Measurements from ENCODE around the gene FAM221B. TPM values are rescaled to one million over a fixed set of nuclear protein-coding genes. Genes with fewer than 3 reads are reported as not detected.

The FAM221B gene
- total RNA-seq, 1 donor from 2014 or later = not detected

DNA sequence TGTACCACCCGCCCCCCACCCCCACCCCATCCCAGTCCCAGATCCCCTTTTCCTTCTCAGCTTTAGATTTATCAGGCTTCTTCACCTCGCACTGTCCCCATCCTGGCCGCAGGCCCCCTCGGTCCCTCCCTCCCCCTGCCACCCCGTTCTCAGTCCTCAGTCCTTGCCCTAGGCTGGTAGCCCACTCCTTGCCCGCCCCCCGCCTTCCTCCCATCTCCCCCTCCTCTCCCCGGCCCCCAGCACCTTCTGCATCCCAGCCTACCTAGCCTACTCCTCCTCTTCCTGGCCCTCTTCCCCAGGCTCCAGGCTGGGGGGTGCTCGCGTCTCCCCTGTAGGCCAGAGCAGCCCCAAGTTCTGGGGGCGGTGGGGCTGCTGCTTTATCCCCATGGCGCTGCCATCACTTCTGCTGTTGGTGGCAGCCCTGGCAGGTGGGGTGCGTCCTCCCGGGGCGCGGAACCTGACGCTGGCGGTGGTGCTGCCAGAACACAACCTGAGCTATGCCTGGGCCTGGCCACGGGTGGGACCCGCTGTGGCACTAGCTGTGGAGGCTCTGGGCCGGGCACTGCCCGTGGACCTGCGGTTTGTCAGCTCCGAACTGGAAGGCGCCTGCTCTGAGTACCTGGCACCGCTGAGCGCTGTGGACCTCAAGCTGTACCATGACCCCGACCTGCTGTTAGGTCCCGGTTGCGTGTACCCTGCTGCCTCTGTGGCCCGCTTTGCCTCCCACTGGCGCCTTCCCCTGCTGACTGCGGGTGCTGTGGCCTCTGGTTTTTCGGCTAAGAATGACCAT, 36.3 kb downstream of the FAM221B start:
- no peak for DNase-seq (ENCODE audit: low spot score)

DNA sequence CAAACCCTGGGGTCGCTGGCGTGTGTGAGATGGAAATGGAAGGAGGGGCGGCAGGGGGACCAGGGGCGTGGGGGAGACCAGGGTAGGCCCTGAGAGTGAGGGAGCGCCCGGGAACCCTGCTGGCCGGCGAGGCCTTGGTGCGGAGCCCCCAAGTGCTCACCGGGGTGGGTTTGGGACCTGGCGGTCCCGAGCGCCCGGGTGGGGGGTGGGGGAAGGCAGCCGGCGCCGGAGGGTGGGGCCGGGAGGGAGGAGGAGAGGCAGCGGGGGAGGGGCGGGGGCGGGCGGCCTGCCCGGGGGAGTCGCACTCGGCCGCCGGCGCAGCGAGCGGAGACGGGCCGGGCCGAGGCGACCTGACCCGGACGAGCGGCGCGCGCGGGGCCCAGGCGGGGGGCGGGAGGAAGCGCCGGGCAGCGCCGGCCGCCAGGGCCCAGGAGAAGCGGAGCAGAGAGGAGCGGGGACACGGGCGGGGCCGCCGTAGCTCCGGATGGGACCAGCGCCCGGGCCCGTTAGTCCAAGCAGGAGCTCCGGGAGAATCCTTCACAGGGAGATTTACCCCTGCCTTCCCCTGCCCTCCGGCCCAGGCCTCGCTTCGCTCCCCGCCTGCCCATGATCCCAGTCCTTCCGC, 37.1 kb downstream of the FAM221B start, which contains the start of gene NPR2:
NPR2 (plus strand) TSS at position 295 of the 625 bp plus-strand sequence. CDS start 818 bp downstream, outside the sequence.
- no peak for DNase-seq (ENCODE audit: low spot score)

DNA sequence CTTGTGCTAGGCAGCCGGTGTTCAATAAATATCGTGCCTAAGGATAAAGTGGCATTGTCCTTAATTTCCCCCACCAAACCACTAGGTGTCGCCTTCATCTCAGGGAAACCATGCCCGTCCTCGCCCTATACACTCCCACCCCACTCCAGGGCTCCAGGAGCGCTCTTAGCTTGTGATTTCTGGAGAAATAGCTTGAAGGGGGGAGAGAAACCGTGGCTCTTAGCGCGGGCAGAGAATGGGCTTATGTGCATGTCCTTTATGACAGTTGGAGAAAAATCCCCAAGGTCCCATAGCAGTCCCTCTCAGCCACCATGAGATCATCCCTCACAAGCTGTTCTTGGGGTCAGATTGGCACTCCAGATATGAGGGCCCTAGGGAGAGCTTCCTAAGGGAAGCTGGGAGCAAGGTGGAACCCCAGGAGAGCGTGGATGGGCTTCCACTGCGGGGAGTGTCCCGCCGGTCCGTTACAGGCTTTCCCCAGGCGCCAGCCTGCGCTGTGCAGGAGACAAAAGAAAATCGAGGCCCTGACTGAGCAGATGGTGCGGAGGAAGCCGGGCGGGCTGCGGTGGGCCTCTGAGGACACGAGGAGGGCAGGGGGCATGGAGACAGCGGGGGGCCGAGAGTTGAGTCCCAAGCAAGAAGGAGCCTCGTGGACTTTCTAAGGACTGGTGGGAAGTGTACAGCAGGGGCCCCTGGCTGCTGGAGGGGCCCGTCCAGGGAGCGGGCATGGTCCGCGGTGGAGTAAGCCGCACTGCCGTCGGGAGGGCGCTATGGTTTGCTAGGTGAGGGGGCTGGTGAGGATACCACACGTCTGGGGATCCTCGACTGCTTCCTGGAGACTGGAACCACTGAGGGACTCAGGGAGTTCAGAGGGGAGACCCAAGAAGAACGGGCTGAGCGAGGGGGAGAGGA, 37.9 kb downstream of the FAM221B start:
- no peak for DNase-seq (ENCODE audit: low spot score)

DNA sequence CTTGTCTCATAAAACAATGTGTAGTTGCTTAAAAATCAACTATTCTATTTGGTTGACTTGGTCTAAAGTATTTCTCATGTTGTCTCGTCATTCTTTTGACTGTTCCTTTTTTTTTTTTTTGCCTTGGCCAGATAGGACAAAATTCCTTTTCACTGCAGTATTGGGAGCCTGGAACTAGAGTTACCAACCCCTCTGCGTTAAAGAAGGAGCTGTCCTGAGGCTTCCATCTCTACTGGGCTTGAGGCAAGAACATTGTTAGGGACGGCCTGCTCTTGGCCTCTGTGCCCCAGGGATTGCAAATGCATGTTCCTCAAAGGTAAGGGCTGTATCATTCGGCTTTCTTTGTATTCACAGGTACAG, 38.5 kb downstream of the FAM221B start:
- DNase-seq (ENCODE audit: low spot score) = no peak

DNA sequence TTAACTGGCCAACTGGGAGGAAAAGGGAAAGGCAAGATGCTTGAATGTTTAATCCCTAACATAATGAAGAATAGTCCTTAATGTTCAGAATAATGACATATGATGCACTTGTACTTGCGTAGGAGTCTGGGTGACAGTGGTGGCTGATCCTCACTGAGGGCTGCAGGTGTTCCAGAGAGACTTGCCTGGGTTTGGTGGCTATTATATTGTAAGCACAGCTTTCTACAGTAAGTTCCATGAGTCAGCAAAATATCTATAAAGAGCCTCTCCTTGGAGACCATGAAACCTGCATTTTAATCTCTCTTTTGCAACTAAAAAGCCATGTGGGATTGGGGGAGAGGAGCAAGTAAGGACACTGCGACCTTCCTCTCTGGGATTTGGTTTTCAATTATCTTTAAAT, 39.0 kb downstream of the FAM221B start:
- no peak for DNase-seq (ENCODE audit: low spot score)

DNA sequence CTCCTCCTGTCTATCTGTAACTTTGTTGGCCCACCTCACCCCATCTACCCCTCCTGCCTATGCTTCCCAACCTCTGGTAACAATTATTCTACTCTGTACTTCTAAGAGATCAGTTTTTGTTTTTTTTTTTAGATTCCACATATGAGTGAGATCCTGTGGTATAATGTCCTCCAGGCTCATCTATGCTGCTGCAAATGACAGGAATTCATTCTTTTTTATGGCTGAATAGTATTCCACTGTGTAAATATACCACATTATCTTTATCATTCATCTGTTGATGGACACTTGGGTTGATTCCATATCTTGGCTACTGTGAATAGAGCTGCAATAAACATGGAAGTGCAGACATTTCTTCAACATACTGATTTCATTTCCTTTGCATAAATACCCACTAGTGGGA, 45.1 kb downstream of the FAM221B start:
- DNase-seq (ENCODE audit: low spot score) = no peak

DNA sequence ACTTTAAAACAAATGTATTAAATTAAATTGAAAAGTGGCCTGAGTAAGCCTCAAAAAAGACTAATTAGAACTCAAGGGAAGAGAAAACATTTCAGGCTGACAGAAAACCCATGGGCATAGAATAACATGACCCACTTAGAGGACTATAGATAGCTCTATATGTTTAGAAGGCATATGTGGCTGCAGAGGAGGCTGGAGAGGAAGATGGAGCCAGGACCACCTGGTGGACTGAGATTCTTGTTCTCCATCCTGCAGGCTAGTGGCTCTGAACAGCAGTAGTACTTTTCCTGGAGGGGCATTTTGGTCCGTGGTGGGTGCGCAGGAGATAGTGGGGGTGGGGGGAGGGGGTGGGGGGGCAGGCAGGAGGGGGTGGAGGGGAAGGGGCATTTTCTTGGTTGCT, 47.5 kb downstream of the FAM221B start:
- DNase-seq (ENCODE audit: low spot score) = no peak

DNA sequence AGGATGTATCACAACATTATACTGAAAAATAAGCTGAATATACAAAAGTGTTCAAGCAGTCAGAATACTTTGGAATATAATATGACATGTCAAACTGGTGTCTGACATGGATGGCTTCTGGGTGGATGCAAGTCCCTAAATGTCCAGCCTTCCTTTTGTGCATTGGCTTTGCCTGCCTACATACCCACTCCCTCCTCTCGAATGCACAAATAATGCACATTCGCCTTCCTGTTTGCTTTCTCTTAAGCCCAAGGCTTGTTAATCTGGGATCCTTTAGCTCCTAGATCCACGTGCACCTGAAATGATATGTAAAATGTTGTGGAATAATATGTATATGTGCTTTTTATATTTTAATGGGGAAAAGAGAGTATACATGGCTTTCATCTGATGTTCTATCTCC, 50.0 kb downstream of the FAM221B start:
- no peak for DNase-seq (ENCODE audit: low spot score)

DNA sequence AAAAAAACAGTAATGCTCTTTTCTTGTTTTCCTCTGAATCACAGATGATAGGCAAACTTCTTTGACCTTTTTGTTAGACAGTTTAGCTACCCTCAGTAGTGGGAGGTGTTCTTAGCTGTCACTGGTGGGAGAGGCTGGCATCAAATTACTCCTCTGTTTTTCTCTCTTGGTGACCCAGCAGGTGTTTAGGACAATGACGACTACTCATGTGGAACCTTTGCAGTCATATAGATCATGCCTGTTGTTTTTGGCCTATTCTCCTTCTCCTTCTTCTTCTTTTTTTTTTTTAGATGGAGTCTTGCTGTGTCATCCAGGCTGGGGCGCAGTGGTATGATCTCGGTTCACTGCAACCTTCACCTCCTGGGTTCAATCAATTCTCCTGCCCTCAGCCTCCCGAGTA, 52.5 kb downstream of the FAM221B start:
- no peak for DNase-seq (ENCODE audit: low spot score)

DNA sequence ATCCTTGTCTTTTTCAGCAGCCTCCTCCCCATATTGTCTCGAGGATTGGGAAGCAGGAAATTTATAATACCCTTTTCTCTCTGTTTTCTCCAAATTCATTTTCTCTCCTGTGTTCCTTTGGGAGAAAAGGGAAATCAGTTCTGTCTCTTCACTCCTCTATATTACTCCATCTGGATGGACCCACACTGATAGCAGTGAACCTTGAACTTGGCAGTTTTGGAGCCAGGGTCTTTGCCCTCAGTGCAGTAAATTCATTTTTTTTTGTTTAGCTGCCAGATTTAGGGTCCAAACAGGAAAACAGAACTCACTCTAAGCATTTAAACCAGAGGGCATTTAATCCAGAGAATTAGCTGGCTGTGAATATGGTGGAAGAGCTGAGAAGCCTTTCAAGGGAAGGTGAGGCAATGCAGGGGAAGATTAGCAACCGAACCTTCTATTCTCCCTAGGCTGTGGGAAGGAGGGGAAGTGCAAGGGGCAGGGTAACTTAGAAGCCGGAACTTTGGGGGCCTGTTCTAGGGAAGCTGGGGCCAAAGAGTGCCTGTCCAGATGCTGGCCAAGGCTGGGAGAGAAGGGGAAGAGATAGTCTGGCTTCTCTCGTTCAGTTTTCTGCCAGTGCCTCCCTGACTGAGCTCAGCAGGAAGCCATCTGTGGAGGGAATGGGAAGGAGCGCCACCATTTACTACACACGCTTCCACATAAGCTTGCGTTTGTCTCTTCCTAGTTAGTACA, 53.5 kb downstream of the FAM221B start:
- DNase-seq (ENCODE audit: low spot score) = no peak

DNA sequence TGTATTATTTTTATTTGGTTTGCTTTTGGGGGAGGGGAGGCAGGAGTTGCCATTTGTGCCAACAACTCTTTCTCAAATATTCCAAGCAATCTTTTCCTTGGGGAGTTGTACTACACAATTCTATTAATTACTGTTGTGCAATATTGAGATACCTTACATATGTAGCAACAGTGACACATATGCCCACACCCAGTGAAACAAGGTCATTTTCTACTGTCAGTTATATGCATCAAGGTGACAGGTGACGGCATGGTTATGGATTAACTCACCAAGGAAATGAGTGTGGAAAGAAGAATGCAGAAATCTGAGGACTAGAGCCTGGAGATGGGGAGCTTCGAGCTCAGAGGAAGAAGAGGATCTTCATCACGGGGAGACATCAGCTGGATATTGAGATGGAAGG, 56.6 kb downstream of the FAM221B start:
- no peak for DNase-seq (ENCODE audit: low spot score)

DNA sequence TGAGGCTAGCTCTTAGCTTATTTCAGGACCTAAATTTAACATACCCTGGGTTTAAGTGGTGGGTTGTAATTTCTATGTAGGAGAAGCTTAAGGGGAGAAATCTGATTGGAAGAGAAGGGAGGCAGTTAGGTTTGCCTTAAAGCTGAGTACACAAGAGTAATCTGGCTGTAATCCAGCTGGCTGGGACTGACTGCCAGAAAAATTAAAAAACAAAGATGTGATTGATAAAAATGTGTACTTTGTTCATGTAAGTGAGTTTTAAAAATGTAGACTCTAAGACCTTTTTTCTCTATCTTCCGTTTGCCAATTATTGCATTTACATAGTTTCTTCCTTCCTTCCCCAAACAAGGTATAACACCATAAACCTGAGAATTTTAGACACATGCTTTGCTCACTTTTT, 57.0 kb downstream of the FAM221B start:
- DNase-seq (ENCODE audit: low spot score) = no peak

DNA sequence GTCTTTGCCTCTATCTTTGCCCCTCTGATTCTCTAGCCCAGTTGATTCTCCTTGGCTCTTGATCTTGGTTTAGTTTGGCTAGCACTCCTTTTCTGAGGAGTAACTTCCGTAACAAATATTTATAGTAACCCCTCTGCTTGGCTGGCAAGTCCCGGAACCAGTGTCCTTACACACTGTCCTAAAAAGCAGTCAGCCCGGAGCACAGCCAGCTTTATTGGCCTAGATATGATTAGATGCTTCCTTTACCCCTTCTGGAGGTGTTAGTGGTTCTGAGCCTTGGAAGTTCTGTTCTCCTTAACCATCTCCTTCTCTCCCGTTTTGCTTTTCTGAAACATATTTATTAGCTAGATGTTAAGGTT, 57.5 kb downstream of the FAM221B start:
- no peak for DNase-seq (ENCODE audit: low spot score)

DNA sequence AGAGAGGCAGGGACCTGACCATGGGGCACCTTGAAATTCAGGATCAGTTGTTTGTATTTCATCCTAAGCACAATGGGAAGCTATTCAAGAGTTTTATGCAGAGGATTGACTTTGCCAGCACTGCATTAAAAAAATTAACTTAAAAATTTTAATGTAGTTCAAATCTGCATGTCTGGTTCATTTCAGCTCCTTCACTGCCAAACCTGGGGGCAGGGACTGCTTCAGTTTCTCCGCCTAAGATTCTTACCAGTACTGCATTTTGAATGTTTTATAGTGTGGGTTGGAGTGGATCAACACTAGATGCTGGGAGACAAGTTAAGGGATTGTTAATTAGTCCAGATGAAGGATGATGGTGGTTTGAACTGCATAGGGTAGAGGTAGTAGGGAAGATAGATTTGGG, 58.8 kb downstream of the FAM221B start:
- no peak for DNase-seq (ENCODE audit: low spot score)

DNA sequence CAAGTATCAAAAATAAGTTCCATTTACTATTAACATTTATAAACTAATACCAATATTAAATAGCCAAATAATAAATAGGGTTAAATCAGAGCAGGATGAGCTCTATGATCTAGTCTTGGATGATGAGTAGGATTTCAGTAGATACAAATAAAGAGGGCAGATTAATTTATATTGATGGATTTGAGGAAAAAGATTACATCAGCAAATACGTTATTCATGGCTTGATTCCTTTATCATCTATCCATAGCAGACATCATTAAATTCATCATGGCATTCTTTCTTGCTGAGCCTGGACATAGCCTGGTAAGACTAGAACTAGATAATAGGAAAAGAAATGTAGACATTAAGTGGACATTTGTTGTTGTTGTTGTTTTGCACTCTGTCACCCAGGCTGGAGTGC, 61.1 kb downstream of the FAM221B start:
- DNase-seq (ENCODE audit: low spot score) = no peak

DNA sequence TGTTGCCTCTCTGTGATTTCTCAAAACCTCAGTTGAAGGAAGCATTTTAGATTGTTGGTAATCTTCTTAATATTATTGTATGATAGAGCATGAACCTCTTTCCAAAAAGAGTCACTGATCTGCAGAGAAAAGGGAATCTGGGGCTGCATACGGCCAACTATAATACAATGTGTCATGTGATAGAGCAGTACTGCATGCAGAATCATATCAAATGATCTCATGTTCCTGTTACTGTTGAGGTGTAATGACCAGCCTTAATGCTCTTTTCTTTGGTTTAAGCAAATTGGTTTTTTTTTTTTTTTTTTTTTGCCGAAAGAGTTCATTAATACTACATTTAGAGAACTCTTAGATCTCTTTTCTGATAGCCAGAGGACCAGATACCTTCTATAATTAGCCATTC, 61.5 kb downstream of the FAM221B start:
- no peak for DNase-seq (ENCODE audit: low spot score)

Other genes with a start within 250 kb of the FAM221B start
- 94.4 TPM for gene TESK1, start 223.5 kb downstream of the FAM221B start, total RNA-seq
- gene CD72, start 210.3 kb downstream of the FAM221B start, total RNA-seq = 7.0 TPM
- 1.3 TPM for gene SIT1, start 177.8 kb downstream of the FAM221B start, total RNA-seq
- gene RMRP, start 170.7 kb downstream of the FAM221B start, total RNA-seq = 19,106 TPM
- gene CCDC107, start 170.4 kb downstream of the FAM221B start, total RNA-seq = 103 TPM
- 0.58 TPM for gene ARHGEF39, start 163.5 kb downstream of the FAM221B start, total RNA-seq
- not detected for gene CA9, start 154.8 kb downstream of the FAM221B start, total RNA-seq
- 244 TPM for gene TPM2, start 138.8 kb downstream of the FAM221B start, total RNA-seq
- gene TLN1, start 96.5 kb downstream of the FAM221B start, total RNA-seq = 622 TPM
- gene CREB3, start 96.1 kb downstream of the FAM221B start, total RNA-seq = 42.5 TPM
- 54.5 TPM for gene GBA2, start 79.5 kb downstream of the FAM221B start, total RNA-seq
- 25.0 TPM for gene RGP1, start 79.4 kb downstream of the FAM221B start, total RNA-seq
- not detected for gene MSMP, start 74.5 kb downstream of the FAM221B start, total RNA-seq
- 23.2 TPM for gene NPR2, start 37.1 kb downstream of the FAM221B start, total RNA-seq
- 0.61 TPM for gene SPAG8, start 16.5 kb downstream of the FAM221B start, total RNA-seq
- 42.7 TPM for gene HINT2, start 13.7 kb downstream of the FAM221B start, total RNA-seq
- gene TMEM8B, start 496 bp upstream of the FAM221B start, total RNA-seq = 6.7 TPM
- not detected for gene OR13J1, start 41.7 kb upstream of the FAM221B start, total RNA-seq
- gene HRCT1, start 77.5 kb upstream of the FAM221B start, total RNA-seq = 5.2 TPM
- gene SPAAR, start 80.8 kb upstream of the FAM221B start, total RNA-seq = 25.3 TPM
- gene OR2S2, start 129.4 kb upstream of the FAM221B start, total RNA-seq = not detected
- 18.5 TPM for gene RECK, start 208.2 kb upstream of the FAM221B start, total RNA-seq